GM12892 (cell line): ENCODE data around the gene VAV1.

Source experiments
- POLR2A ChIP-seq: IDR thresholded peaks from 2 replicates; pipeline ENCODE4 v1.6.1; 2011; ENCODE audit warnings: low read depth, low read length, control low read depth
- POLR2AphosphoS5 ChIP-seq: IDR thresholded peaks from 2 replicates; pipeline ENCODE4 v1.6.1; 2011; ENCODE audit warnings: low read depth, low read length, control low read depth
- TAF1 ChIP-seq: IDR thresholded peaks from 2 replicates; pipeline ENCODE4 v1.6.1; 2011; ENCODE audit warnings: low read depth, mild to moderate bottlenecking, control low read depth, low read length, borderline replicate concordance

- TF ChIP-seq POLR2A (no peak), TAF1 (no peak), POLR2AphosphoS5 (no peak)
Measured at GRCh38 chr19:6868351-6868750, 95.8 kb downstream of the VAV1 start.
